ENCODE results near the gene RNF208.

The RNF208 gene

DNA sequence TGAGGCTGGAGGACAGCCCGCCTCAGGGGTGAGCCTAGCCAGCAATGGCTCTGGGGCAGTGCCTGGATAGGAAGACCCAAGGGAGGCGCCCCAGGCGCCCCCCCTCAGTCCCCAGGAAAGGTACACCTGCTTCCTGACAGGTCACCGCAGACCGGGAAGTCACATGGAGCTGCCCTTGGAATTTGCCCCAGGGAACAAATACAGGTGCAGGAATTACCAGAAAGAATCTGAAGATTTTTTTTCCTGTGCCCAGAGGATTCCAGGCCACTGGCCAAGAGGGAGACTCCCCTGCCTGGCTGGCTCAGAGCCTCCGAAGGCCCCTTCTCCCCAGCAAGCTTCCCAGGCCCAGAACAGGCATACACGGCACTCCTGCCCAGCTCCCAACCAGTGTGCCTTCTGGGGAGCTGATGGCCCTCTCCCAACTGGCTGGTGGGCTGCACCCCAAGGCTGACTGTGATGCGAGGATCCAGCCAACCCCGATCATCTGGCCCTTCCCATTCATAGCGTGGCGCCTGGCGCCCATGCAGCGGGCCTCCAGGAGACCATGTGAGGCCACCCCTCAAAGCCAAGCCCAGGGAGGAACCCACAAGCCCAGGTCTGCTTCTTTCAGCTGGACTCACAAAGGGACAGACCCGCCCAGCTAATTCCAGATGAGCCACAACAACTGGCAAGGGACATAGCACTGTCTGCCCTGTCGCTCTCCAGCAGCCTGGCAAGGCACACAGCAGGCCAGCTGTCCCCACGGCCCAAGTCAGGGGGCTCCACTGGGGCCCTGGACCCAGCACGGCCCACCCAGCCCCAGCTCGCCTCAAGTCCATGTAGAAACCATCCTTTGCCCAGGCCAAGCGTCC lies 23.8 kb downstream of the RNF208 start:
- Histone ChIP-seq H3K4me3 (ENCODE audit: low read length) (peak overlapping the region; percentile 67), H3K9me3 (ENCODE audit: control insufficient read depth, low read length) (no peaks in the 10 kb centered on the region)
- no peak for DNase-seq (ENCODE audit: low read depth)

DNA sequence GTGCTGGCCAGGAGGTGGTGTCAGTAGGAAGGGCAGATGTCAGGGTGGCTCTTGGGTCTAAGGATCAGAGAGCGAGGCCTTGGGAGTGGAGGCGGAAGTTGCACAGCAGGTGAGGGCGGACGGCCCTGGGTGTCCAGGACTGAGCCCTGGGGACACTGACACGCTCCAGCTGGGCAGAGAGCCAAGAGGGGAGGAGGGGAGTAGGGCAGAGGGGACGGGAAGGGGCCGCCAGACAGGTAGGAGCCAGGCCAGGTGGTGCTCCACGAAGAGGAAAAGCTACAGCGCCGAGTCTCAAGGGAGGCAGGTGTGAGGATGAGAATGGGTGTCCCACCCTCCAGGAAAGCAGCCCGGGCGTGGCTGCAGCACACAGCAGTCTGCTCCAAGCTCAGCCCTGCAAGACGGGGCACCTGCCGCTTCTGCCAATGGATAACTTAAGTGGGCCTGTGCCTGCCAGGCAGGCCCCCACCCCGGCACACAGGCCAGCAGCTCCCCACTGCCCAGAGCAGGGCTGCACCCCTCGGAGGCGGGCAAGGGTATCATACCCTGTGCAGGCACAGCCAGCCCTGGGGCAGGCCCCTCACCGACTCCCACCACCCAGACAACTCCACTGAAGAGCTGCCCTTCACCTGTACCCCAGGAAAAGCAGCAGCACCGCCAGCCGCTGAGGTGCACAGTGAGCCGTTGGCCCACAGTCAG lies 26.4 kb downstream of the RNF208 start:
- Histone ChIP-seq H3K4me1 (ENCODE audit: control insufficient read depth, insufficient read depth, low read length) (peaks cover 19% of the 10 kb centered on the region), H3K36me3 (ENCODE audit: control insufficient read depth, insufficient read depth, low read length, severe bottlenecking) (peaks cover 15% of the 10 kb centered on the region)
- no peak for DNase-seq (ENCODE audit: low read depth)

More for the DNA sequence above, 23.8 kb downstream of the RNF208 start:
- H3K9ac ChIP-seq (ENCODE audit: low read length): peak overlapping the region; percentile 71
- no peaks in the 10 kb centered on the region for H3K36me3 ChIP-seq (ENCODE audit: control insufficient read depth, insufficient read depth, low read length, severe bottlenecking)
- no peaks in the 10 kb centered on the region for H3K27me3 ChIP-seq (replicated peaks; ENCODE audit: control insufficient read depth, insufficient read depth, low read length)
- H3K4me1 ChIP-seq (ENCODE audit: control insufficient read depth, insufficient read depth, low read length): peaks cover 36% of the 10 kb centered on the region

DNA sequence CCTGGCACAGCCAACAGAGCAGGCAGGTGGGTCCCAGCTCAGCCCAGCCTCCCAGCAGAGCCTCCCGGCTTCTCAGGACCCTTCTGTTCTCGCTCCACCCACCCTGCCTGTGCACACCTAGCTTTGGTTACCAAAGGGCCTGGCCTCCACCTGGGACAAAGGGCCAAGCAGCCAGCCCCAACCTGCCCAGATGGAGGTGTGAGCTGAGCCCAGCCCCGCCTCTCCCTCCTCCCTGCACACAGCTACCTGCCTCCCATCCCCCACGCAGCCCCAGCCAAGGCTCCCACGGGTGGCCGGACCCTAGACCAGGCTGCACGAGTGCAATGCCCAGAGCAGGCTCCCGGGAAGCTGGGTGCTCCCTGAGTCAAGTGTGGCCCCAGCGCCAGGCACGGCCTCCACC lies 27.1 kb downstream of the RNF208 start:
- DNase-seq (ENCODE audit: low read depth): no peak
- H3K4me1 ChIP-seq (ENCODE audit: control insufficient read depth, insufficient read depth, low read length): peaks cover 23% of the 10 kb centered on the region

More for the DNA sequence above, 26.4 kb downstream of the RNF208 start:
- Histone ChIP-seq H3K9ac (ENCODE audit: low read length) (no peak overlapping the region), H3K27me3 (replicated peaks; ENCODE audit: control insufficient read depth, insufficient read depth, low read length) (no peaks in the 10 kb centered on the region), H3K4me3 (ENCODE audit: low read length) (no peak overlapping the region), H3K9me3 (ENCODE audit: control insufficient read depth, low read length) (no peaks in the 10 kb centered on the region)

DNA sequence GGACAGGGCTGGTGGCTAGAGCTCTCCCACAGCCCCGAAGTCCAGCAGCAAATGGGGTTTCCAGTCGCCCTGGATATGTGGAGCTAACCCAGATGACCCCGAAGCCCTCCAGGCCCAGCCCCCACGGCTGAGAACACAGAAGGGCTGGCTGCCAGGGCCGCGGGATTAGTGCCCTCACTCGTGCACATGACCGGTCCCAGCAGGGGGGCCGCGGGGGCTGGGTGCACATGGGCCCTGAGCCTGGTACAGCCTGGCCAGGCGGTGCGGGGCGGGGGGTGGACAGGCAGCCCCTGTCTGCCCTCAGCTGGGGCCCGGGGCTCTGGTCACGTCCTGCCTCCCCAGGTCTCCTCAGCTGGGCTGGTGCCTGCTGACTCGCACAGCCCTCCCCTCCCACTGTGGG lies 27.7 kb downstream of the RNF208 start:
- H3K4me3 ChIP-seq (ENCODE audit: low read length): no peak overlapping the region
- H3K27me3 ChIP-seq (replicated peaks; ENCODE audit: control insufficient read depth, insufficient read depth, low read length): no peaks in the 10 kb centered on the region
- no peaks in the 10 kb centered on the region for H3K9me3 ChIP-seq (ENCODE audit: control insufficient read depth, low read length)
- H3K9ac ChIP-seq (ENCODE audit: low read length): no peak overlapping the region
- H3K4me1 ChIP-seq (ENCODE audit: control insufficient read depth, insufficient read depth, low read length): peaks cover 27% of the 10 kb centered on the region
- DNase-seq (ENCODE audit: low read depth): no peak
- H3K36me3 ChIP-seq (ENCODE audit: control insufficient read depth, insufficient read depth, low read length, severe bottlenecking): peaks cover 24% of the 10 kb centered on the region

More for the DNA sequence above, 27.1 kb downstream of the RNF208 start:
- Histone ChIP-seq H3K9me3 (ENCODE audit: control insufficient read depth, low read length) (no peaks in the 10 kb centered on the region), H3K36me3 (ENCODE audit: control insufficient read depth, insufficient read depth, low read length, severe bottlenecking) (peaks cover 23% of the 10 kb centered on the region), H3K27me3 (replicated peaks; ENCODE audit: control insufficient read depth, insufficient read depth, low read length) (no peaks in the 10 kb centered on the region), H3K4me3 (ENCODE audit: low read length) (no peak overlapping the region), H3K9ac (ENCODE audit: low read length) (no peak overlapping the region)

DNA sequence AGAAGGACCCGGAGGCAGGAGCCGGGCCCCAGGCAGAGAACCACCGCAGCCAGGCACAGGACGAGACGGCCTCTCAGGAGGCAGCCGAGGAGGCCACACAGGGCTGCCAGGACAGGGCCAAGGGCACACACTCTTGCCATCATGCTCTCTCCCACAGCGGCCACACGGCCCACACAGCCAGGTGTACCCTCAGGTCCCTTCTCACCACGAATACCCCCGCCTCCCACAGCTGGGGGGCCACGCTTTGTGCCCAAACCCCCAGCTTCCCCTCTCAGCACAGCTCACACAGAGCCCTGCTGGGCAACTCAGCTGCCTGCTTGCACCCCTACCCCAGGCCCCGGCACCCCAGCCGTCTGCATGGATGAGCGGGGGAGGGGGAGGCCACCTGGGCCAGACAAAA lies 28.3 kb downstream of the RNF208 start:
- no peak for DNase-seq (ENCODE audit: low read depth)
- peaks cover 24% of the 10 kb centered on the region for H3K36me3 ChIP-seq (ENCODE audit: control insufficient read depth, insufficient read depth, low read length, severe bottlenecking)
- no peaks in the 10 kb centered on the region for H3K27me3 ChIP-seq (replicated peaks; ENCODE audit: control insufficient read depth, insufficient read depth, low read length)
- no peak overlapping the region for H3K9ac ChIP-seq (ENCODE audit: low read length)
- peaks cover 24% of the 10 kb centered on the region for H3K4me1 ChIP-seq (ENCODE audit: control insufficient read depth, insufficient read depth, low read length)
- H3K4me3 ChIP-seq (ENCODE audit: low read length): no peak overlapping the region
- no peaks in the 10 kb centered on the region for H3K9me3 ChIP-seq (ENCODE audit: control insufficient read depth, low read length)

DNA sequence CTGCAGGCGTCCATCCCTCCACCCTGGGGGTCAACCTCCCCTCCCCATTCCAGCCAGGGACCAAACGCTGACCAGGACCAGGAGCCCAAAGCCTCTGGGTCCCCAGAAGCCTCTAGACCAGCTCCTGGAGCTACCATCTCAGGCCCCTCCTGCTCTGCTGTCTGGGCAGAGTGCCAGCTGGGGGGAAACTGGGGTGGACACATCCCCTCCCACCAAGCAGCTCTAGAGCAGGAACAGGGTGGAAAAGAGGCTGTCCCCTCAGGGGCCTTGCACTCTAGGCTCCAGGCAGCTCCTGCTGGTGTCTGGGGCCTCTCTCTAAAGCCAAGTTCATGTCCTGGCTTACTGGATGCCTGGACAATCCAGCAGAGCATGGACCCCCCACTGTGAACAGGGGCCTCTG lies 29.2 kb downstream of the RNF208 start:
- DNase-seq (ENCODE audit: low read depth): no peak
- no peaks in the 10 kb centered on the region for H3K27me3 ChIP-seq (replicated peaks; ENCODE audit: control insufficient read depth, insufficient read depth, low read length)
- no peak overlapping the region for H3K4me3 ChIP-seq (ENCODE audit: low read length)
- H3K9ac ChIP-seq (ENCODE audit: low read length): no peak overlapping the region
- H3K9me3 ChIP-seq (ENCODE audit: control insufficient read depth, low read length): no peaks in the 10 kb centered on the region
- peaks cover 24% of the 10 kb centered on the region for H3K36me3 ChIP-seq (ENCODE audit: control insufficient read depth, insufficient read depth, low read length, severe bottlenecking)
- H3K4me1 ChIP-seq (ENCODE audit: control insufficient read depth, insufficient read depth, low read length): peaks cover 18% of the 10 kb centered on the region

DNA sequence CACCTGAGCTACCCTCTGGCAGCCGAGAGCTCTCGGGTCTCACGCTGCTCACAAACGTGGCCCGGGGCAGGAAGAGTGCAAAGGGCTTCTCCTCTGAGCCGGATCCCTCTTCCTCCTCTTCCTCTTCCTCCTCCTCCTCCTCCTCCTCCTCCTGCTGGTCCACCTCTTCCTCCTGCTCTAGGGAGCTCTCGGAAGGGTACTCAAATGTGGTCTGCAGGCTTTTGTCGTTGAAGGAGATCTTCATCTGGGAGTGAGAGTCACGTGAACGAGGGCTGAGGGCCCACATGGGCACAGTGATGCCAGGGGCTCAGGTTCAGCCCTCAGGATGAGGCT lies 29.6 kb downstream of the RNF208 start:
- Histone ChIP-seq H3K9ac (ENCODE audit: low read length) (no peak overlapping the region), H3K4me3 (ENCODE audit: low read length) (no peak overlapping the region), H3K36me3 (ENCODE audit: control insufficient read depth, insufficient read depth, low read length, severe bottlenecking) (peaks cover 24% of the 10 kb centered on the region), H3K27me3 (replicated peaks; ENCODE audit: control insufficient read depth, insufficient read depth, low read length) (no peaks in the 10 kb centered on the region), H3K4me1 (ENCODE audit: control insufficient read depth, insufficient read depth, low read length) (peaks cover 22% of the 10 kb centered on the region), H3K9me3 (ENCODE audit: control insufficient read depth, low read length) (no peaks in the 10 kb centered on the region)
- no peak for DNase-seq (ENCODE audit: low read depth)

DNA sequence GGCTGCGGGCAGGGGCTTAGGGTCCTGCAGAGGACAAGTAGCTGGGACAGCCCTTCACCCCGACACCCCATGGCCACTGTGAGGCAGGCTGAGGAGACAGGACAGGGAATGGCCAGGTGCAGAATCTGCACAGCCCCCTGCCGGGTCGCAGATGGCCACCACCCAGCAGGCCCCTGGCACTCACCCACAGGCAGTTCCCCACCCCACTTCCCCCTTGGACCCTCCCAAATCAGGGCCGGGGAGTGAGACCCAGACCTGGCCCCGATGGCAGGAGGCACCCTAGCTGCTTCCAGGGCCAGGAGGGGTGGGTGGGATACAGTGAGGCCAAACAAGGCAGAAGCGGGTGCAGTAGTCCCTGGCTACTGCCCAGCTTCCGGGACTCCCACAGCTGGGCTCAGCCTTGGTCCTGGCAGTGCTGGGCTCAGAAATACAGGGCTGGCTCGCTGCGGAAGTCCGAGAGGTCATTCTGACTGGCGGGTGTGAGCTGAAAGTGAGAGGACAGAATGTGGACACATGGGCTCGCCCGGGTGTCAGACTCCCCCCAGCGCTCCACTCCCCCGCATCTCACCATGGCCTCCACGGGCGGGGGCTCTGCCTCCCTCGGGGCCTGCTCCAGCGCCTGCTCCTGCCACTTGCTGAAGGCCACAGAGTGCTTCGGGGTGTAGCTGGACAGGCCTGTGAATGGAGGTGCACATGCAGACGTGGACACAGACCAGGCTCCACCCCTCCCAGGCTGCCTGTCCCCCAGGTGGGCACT lies 30.2 kb downstream of the RNF208 start:
- peaks cover 28% of the 10 kb centered on the region for H3K4me1 ChIP-seq (ENCODE audit: control insufficient read depth, insufficient read depth, low read length)
- H3K4me3 ChIP-seq (ENCODE audit: low read length): no peak overlapping the region
- DNase-seq (ENCODE audit: low read depth): no peak
- H3K36me3 ChIP-seq (ENCODE audit: control insufficient read depth, insufficient read depth, low read length, severe bottlenecking): peaks cover 24% of the 10 kb centered on the region
- H3K27me3 ChIP-seq (replicated peaks; ENCODE audit: control insufficient read depth, insufficient read depth, low read length): no peaks in the 10 kb centered on the region
- H3K9ac ChIP-seq (ENCODE audit: low read length): peak overlapping the region; percentile 1
- no peaks in the 10 kb centered on the region for H3K9me3 ChIP-seq (ENCODE audit: control insufficient read depth, low read length)

DNA sequence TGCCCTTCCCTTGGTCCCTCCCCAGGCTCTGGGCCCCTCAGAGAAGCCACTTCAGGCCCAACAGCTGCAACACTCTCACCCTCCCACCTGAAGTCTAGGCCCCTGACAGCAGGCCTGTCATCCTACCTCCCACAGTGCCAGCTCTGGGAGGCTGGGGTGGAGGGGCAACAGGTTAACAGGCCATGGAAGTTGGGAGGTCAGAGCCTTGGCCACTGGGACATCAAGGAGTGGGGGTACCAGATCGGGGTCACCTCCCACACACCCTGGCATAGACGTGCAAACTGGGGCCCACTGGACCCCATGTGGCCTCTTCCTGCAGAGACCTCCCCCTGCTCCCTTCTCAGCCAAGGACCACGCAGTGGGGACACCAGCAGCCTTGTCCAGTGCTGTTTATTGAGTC lies 30.8 kb downstream of the RNF208 start:
- H3K27me3 ChIP-seq (replicated peaks; ENCODE audit: control insufficient read depth, insufficient read depth, low read length): no peaks in the 10 kb centered on the region
- no peak for DNase-seq (ENCODE audit: low read depth)
- H3K9me3 ChIP-seq (ENCODE audit: control insufficient read depth, low read length): no peaks in the 10 kb centered on the region
- H3K4me3 ChIP-seq (ENCODE audit: low read length): no peak overlapping the region
- H3K9ac ChIP-seq (ENCODE audit: low read length): peak overlapping the region; percentile 1
- H3K36me3 ChIP-seq (ENCODE audit: control insufficient read depth, insufficient read depth, low read length, severe bottlenecking): peaks cover 24% of the 10 kb centered on the region
- H3K4me1 ChIP-seq (ENCODE audit: control insufficient read depth, insufficient read depth, low read length): peaks cover 34% of the 10 kb centered on the region

DNA sequence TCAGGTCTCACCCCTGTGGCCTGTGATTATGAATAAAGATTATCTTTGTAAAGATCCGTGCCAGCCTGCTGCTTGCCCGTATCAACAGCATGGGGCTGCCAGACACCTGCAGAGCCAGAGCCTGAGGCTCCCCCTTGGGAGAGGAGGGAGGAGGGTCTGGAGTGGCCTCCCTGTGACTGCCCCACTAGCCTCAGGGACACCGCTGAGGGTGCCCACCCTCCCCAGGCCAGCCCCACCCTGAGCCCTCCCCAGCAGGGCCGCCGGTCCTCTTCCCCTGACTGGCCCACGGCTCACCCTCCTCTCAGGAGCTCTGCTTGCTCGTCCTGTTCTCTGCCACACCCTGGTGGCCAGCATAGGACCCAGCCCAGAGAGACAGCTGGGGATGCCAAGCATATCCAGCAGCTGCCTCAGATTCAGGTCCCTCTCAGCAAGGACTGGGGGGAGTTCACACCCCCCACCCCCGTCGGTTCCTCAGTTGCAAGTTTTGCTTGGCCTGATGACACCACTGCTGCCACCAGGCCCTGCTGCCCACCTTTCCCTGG lies 31.7 kb downstream of the RNF208 start:
- Histone ChIP-seq H3K4me3 (ENCODE audit: low read length) (no peak overlapping the region), H3K27me3 (replicated peaks; ENCODE audit: control insufficient read depth, insufficient read depth, low read length) (no peaks in the 10 kb centered on the region)
- DNase-seq (ENCODE audit: low read depth): no peak

More for the DNA sequence above, 31.7 kb downstream of the RNF208 start:
- Histone ChIP-seq H3K36me3 (ENCODE audit: control insufficient read depth, insufficient read depth, low read length, severe bottlenecking) (peaks cover 28% of the 10 kb centered on the region), H3K4me1 (ENCODE audit: control insufficient read depth, insufficient read depth, low read length) (peaks cover 32% of the 10 kb centered on the region), H3K9me3 (ENCODE audit: control insufficient read depth, low read length) (no peaks in the 10 kb centered on the region), H3K9ac (ENCODE audit: low read length) (peak overlapping the region; percentile 99)
